Astrocyte of the spinal cord (primary cell): ENCODE data around the gene POLD2.

Experiments
- DNase-seq: peaks from one replicate; pipeline ENCODE4 v3.0.0; 2011; ENCODE audit warnings: low read depth, low spot score
- H3K4me3 ChIP-seq: 2 replicates; pipeline ENCODE4 v1.5.1; 2011; ENCODE audit warnings: low read depth, mild to moderate bottlenecking, low read length, moderate library complexity
- CTCF ChIP-seq: IDR thresholded peaks from 2 replicates; pipeline ENCODE4 v1.5.1; 2012; ENCODE audit warnings: low read depth, mild to moderate bottlenecking, low read length, inconsistent platforms
- in situ Hi-C: cut with HindIII; loops from 2 replicates; pipeline ENCODE4 v1.10.0; 2017; ENCODE audit warnings: low sequenced_read_pairs

The POLD2 gene

GRCh38 chr7:44152971-44153947 is 29.9 kb upstream of the POLD2 start:
- in situ Hi-C loops, result no loop called here
- TF ChIP-seq CTCF, result no peak
- no peak for DNase-seq
- no peak overlapping the region for H3K4me3 ChIP-seq

- no peak overlapping the region for H3K4me3 ChIP-seq
- DNase-seq, result no peak
- in situ Hi-C loops, result no loop called here
- TF ChIP-seq CTCF, result no peak
These were observed 28.6 kb upstream of the POLD2 start for GRCh38 chr7:44151956-44152355.

GRCh38 chr7:44150966-44151941 is 27.9 kb upstream of the POLD2 start:
- in situ Hi-C loops, result no loop called here
- no peak for TF ChIP-seq CTCF
- DNase-seq, result no peak
- H3K4me3 ChIP-seq, result no peak overlapping the region

- H3K4me3 ChIP-seq, result no peak overlapping the region
- in situ Hi-C loops, result no loop called here
- no peak for DNase-seq
- no peak for TF ChIP-seq CTCF
These were observed 27.1 kb upstream of the POLD2 start for GRCh38 chr7:44150466-44150832.

- H3K4me3 ChIP-seq, result no peak overlapping the region
- no peak for TF ChIP-seq CTCF
- in situ Hi-C loops, result no loop called here
- DNase-seq, result no peak
These were observed 26.5 kb upstream of the POLD2 start for GRCh38 chr7:44149571-44150465.
